ENCODE measurements around the gene TFF2.

Gene TFF2

DNA sequence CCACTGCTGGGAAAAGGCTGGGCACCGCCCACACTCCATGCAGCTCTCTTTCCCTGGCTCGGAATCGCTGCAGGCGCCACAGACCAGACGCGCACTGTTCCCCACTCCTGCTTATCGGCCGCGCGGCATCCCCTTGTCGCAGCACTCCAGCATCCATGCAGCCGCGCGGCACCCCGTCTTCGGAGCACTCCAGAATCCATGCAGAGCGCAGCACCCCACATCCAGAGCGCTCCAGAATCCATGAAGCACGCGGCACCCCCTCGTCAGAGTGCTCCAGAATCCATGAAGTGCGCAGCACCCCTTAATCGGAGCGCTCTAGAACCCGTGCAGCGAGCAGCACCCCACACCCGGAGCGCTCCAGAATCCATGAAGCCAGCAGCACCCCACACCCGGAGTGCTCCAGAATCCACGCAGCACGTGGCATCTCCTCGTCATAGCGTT, 45.1 kb downstream of the TFF2 start:
- DNase-seq (ENCODE audit: low spot score): no peak

DNA sequence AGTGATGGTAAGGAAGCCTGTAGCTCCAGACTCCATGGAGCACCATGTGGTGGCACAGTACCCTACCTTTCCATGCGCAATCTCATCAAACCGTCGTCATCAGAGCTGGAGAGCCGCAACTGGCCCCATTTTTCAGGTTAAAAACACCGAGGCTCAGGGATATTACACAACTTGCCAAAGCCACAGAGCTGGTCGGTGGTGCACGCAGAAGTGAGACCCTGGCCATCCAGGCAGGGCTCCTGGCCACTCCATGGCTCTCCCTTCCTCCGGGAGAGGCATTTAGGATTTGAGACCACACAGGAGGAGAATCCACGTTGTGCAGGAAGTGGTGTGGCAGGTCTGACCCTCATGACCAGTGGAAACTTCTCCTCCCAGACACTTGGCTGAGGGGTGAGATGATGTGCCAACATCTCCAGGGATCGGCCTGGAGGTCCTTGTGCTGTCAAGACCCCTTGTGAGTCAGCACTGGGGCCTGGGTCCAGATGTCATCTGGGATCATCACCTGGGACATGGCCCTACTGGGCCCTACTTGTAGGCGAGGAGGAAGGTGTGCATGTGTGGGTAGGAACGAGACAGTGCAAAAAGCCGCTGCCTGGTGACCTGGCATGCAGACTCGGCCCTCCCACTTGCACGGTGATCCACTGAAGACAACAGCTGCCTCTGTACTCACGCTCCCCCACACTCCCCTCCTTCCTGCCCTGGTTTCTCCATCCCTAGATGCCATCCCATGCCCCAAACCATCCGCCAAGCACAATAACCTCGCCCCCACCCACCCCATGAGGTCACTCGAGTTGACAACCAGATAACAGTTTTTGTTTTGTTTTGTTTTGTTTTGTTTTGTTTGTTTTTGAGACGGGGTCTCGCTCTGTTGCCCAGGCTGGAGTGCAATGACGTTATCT, 46.0 kb downstream of the TFF2 start:
- DNase-seq (ENCODE audit: low spot score): no peak

DNA sequence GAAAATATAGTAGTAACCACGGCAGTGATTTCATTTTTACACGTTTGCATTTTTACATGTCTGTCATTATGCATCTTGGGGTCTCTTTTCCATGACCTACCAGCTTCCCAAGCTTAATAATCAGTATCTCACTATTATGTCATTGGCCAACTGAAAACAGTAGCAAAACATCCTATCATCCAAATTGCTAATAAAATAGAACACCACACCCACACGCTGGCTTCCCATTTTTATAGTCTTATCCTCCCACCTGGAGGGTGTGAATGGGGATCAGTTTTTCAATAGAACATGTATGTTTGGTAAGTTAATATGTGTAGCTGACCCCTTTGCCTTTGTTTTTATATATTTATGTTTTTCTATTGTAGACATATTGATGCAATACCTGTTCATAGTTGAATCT, 47.4 kb downstream of the TFF2 start:
- no peak for DNase-seq (ENCODE audit: low spot score)

DNA sequence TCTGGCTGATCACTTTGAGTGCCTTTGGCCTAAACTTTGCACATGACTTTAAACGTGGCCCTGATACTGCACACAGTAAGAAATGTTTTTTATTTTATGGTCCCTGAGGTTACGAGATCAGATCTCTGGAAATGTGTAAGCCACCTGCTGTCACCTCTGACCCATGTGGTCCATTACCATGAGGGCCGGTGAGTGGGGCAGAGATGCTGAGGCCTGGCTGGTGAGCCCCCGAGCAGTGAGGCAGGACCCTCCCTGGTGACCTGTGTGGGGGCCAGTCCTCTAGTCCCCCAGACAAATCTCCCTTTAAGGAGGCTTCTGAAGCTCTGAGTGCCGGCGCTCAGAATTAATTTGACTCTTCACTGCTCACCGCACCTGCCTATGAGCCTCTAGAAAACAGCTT, 48.0 kb downstream of the TFF2 start:
- no peak for DNase-seq (ENCODE audit: low spot score)

DNA sequence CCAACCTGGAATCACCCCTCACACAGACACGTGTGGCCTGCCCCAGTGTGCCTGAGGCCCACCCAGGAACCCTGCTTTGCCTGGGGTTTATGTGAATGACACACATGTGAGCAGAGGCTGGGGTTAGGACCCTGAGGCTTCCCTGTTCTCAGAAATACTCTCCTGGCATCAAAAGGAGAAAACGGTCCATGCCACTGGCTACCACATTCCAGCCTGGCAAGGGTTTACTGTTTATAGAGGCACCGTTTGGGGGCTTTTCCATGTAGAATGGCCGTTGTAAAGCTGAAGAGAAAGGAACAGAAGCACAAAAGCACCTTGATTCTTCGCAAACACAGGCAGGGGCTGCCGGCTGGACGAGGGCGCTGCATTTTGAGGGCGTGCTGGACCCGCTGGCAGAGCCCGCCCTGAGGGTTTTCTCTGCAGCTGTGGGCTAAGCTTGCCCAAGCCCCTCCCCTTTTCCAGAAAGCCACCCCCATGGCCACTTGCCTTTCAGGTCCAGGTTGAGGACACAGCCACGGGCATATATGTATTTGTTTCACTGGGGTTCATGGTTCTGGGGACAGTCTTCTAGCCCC, 48.6 kb downstream of the TFF2 start:
- DNase-seq (ENCODE audit: low spot score): no peak

DNA sequence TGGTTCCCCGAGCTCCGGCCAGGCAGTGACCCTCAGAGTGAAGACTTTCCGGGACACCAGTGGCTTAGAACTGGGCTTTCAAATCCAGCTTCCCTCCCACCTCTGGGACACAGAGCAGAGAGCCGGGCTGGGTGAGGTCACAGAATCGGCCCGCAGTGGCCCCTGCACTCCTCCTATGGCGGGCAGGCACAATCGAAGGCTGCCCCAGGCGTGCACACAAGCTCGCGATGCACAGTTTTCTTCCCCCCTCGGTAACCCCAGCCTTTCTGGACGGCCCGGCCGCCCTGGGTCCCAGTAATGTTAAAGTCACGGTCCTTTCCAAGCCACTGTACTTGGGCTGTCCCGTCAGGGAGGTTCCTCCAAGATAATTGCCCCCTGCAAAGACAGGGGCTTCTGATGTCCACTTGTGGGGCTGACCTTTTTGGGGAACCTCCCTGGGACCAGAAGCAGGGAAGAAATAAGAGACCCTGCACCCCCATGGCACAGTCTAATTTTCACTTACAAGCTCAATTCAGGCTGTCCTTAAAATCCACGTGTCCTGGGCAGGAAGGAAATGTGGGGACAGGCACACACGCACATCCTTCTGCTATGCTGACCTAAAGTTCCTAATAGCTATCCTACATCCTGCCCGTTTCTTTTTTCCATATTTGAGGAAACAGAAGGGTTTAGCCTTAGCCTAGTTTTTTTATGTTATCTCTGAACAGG, 49.3 kb downstream of the TFF2 start:
- no peak for DNase-seq (ENCODE audit: low spot score)

DNA sequence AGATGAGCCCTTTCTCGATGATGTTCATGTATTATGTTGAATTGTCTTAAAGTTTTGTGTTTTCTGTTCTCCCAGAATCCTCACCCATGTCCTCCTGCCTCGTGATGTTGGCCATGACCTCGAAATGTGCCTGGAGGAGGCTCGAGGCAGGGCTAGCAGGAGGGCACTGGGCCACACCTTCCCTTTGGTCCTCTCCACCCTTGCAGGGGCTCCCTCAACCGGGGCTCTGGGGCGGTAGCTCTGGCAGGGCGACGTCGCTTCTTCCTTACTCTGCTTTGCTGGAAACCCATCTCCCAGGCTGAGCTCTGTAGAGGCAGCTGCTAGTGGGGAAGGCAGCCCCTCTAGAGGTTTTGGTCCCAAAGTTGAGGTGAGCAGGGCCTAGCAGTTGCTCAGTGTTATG, 49.8 kb downstream of the TFF2 start:
- DNase-seq (ENCODE audit: low spot score): no peak

DNA sequence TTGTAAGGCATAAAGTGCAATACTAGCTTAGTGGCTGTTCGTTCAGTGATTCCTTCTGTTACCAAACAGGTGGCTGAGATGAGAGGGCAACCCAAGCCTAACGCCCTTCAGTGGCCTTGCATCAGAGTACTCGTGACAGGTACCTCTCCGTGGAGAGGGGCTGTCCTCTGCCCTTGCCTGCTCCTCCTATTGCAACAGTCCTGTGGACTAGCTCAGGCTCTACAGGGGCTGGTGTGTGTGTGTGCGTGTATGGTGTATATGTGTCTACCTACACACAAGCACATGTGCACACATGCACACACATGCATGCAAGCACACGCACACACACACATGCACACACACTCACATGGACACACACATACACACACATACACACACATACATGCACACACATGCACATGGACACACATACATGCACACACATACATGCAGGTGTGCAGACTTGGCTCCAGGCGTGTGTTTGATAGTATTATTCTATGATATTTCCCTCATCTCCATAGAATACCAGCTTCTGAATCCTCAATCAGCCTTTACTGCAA, 50.7 kb downstream of the TFF2 start:
- DNase-seq (ENCODE audit: low spot score): no peak

DNA sequence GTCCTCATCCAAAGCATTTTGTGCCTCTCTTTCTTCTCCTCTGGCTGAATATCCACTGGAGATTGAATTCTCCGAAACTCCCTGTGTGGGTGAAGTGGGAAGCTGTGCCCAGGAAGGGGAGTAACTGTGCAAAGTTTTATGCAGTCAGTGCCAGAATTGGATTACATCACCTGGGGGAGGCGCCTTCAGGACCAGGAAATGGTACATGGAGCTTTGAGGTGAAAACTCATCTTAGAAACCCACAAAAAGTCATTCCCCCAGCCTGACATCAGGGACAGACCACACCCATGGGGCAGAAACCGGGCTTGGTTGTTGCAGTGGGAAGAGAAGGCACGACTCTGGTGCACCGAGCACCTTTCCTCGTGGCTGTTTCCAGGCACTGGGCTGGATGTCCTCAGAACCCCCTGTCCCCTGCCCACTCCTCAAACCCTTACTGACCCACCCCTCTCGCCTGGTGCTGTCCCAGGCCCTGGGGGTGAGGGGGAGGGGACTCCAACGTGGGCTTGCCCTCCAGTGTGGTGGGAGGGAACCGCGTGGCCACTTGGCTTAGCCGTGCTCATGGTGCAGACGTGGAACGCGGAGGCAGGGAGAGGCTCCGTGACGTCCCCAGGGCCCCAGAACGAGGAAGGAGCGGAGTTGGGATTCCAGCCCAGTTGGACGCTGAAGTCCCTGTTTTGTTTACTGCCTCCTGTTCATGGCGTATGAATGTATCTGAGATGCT, 51.3 kb downstream of the TFF2 start:
- DNase-seq (ENCODE audit: low spot score): no peak

DNA sequence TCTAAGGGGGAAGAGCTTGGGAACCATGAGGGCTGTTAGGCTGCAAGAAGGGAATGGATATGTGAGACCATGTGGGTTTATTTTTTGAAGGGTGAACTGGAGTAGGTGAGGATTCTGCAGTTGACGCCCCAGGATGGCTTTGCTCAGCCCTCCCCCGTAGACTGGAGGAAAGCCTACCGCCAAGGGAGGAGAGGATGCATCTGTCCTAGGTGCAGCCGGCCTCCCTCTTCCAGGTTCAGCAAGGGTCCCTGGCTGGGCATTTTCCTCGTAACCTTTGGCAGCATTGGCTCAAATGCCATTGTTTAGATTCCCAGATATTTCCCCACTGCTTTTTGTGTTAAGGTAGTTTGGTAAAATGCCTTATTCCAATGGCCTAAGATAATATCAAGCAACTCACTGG, 52.1 kb downstream of the TFF2 start:
- no peak for DNase-seq (ENCODE audit: low spot score)

DNA sequence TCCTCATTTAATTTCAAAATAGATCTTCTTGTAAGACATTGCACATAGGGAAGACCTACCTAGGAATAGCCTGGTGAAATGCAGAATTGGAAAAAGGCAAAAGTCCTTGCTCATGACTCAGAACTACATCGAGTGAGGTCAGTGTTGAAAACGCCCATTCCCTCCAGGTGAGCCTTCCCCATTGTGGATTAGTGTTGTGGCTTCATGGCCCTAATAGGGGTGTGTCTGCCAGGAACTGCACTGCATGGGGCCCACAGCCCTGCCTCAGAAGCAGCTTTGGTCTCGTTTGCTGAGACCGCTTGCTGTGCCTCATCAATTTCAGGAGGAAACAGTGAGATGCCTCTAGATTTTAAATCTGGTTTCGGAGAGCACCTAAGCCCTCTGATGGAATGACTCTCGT, 52.6 kb downstream of the TFF2 start:
- DNase-seq (ENCODE audit: low spot score): no peak

DNA sequence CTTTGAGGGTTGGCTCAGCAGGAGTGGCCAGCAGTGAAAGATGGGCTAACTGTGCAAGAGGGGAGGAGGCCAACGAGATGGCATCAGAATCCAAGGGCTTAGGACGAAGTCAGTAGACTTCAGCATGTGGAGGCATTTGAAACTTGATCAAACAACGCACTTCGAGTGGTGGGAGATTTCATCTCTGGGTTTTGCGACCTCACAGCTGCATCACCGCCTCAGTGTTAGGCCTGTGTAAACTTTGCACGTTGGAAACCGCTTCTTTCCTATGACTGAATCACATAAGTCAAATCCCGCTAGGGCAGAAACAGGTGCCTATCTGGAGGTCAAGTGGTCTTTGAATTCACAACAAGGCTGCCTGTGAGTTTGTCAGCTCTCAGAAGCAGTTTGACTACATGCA, 53.4 kb downstream of the TFF2 start:
- no peak for DNase-seq (ENCODE audit: low spot score)

DNA sequence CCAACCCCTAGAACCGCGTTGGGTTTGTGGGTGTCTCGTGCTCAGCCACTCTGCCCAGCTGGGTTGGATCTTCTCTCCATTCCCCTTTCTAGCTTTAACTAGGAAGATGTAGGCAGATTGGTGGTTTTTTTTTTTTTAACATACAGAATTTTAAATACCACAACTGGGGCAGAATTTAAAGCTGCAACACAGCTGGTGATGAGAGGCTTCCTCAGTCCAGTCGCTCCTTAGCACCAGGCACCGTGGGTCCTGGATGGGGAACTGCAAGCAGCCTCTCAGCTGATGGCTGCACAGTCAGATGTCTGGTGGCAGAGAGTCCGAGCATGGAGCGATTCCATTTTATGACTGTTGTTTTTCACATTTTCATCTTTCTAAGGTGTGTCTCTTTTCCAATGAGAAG, 54.3 kb downstream of the TFF2 start:
- no peak for DNase-seq (ENCODE audit: low spot score)
